OCI-LY1 (cell line): ENCODE measurements around the gene CACNA1C.

Experiments
- EZH2 ChIP-seq: fragments of 200-600 bp; sonication (generic), shearing (Covaris generic); IDR thresholded peaks from 2 replicates; pipeline ENCODE4 v1.8.0; 2017; ENCODE audit warnings: borderline replicate concordance, mixed run types, mild to moderate bottlenecking, antibody characterized with exemption, low read length, moderate library complexity, mixed read lengths
- TF ChIP-seq, protein P1 (sequence below): fragments of 200-600 bp; sonication (generic), shearing (Covaris generic); IDR thresholded peaks from 2 replicates; pipeline ENCODE4 v1.5.1; 2017; ENCODE audit warnings: mild to moderate bottlenecking, antibody characterized with exemption, low read length, moderate library complexity, mixed read lengths

DNA sequence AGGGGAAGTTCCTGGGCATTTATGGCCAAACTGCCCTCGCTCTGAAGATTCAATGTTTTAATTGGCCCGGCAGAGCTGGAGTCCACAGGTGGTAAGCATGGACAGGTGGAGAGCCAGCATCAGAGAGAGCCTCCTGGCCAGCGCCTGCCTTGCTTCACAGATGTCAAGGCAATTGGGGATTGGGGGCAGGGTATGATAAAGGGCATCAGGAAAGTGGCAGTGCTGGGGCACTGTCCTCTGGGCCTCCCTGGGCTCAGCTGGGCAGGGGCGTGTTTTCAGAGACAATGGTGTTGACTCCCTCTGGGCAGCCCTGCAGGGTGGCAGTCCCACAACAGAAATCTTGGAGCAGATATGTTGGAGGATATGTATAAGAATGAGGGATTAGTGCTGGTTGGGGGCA is 237.3 kb downstream of the CACNA1C start:
- TF ChIP-seq EZH2: no peak
- TF ChIP-seq, protein P1, sequence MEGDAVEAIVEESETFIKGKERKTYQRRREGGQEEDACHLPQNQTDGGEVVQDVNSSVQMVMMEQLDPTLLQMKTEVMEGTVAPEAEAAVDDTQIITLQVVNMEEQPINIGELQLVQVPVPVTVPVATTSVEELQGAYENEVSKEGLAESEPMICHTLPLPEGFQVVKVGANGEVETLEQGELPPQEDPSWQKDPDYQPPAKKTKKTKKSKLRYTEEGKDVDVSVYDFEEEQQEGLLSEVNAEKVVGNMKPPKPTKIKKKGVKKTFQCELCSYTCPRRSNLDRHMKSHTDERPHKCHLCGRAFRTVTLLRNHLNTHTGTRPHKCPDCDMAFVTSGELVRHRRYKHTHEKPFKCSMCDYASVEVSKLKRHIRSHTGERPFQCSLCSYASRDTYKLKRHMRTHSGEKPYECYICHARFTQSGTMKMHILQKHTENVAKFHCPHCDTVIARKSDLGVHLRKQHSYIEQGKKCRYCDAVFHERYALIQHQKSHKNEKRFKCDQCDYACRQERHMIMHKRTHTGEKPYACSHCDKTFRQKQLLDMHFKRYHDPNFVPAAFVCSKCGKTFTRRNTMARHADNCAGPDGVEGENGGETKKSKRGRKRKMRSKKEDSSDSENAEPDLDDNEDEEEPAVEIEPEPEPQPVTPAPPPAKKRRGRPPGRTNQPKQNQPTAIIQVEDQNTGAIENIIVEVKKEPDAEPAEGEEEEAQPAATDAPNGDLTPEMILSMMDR: no peak
